ENCODE results near the gene ST6GAL1.
"Not testable (repeated sequence)": the region's sequence is repeated elsewhere in the genome, so short reads cannot be mapped to it uniquely, and the experiment has no call there.

The ST6GAL1 gene, protein sequence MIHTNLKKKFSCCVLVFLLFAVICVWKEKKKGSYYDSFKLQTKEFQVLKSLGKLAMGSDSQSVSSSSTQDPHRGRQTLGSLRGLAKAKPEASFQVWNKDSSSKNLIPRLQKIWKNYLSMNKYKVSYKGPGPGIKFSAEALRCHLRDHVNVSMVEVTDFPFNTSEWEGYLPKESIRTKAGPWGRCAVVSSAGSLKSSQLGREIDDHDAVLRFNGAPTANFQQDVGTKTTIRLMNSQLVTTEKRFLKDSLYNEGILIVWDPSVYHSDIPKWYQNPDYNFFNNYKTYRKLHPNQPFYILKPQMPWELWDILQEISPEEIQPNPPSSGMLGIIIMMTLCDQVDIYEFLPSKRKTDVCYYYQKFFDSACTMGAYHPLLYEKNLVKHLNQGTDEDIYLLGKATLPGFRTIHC

DNA sequence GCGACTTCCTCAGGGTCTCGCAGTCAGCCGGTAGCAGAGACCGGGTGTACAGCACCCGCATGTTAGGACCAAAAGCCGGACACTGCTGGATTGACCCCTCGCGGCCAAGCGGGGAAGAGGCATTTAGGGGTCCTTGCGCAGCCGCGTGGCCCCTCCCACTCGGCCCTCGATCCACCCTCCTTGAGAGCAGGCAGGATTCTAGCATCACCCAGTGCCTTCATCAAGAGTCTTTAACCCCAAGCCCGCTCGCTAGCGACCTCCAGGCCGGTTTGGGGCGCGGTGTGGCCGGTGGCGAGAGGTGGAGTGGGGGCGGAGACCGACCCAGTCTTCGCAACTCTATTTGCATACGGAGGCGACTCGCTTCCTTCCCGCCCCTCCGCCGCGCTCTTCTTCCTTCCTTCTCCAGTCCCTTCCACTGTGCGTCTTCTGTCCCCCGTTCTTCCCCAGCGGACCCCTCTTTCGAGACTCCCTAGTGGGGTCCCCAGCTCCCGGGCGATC is at the start of gene ST6GAL1:
TSS of gene ST6GAL1 (plus strand) at position 384 of the 498 bp plus-strand sequence. CDS start 112,178 bp downstream, outside the sequence.
- peak; percentile 66 for DNase-seq (ENCODE audit: low spot score)

DNA sequence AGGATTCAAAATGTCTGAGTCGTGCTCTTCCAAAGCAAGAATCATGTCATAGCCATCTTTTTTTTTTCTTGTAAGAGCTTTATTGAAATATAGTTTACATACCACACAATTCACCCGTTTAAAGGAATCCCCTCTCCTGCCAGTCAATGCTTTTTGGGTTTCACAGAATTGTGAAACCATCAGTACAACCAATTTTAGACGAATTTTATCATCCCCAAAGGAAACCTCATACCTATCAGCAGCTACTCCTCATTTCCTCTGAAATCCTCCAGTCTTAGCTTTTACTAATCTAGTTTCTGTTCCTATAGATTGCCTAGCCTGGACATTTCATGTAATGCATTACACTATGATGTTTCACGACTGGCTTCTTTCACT is 48.2 kb upstream of the ST6GAL1 start:
- DNase-seq (ENCODE audit: low spot score) = no peak

DNA sequence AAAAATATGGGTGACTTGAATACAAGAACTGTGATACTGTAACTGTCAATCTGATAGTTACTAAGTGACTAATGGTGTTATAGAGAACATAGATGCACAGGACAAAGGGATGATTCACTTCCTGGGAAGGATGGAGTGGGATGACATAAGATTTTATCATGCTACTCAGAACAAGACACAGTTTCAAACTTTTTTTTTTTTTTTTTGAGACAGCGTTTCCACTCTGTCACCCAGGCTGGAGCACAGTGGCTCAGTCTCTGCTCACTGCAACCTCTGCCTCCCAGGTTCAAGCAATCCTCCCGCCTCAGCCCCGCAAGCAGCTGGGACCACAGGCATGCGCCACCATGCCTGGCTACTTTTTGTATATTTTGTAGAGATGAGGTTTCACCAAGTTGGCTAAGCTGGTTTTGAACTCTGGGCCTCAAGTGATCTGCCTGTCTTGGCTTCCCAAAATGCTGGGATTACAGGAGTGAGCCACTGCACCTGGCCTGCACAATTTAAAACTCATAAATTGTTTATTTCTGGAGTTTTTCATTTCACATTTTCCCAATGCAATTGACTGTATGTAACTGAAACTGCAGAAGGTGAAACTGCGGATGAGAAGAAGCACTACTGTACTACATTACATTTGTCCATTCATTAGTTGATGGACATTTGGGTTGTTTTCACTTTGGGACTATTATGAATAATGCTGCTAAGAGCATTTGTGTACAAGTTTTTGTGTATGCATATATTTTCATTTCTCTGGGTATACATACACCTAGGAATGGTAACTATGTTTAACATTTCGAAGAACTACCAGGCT is 47.2 kb upstream of the ST6GAL1 start:
- DNase-seq (ENCODE audit: low spot score) = peak; percentile 21

DNA sequence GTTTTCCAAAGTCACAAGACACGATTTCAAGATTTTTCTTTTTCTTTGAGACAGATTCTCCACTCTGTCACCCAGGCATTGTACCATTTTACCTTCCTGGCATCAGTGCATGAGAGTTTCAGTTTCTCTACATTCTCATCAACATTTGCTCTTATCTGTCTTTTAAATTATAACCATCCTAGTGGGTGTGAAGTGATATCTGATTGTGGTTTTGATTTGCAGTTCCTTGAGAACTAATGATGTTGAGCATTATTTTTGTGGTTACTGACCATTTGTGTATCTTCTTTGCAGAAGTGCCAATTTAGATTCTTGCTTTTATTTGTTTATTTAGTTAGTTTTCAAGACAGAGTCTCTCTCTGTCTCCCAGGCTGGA is 46.7 kb upstream of the ST6GAL1 start:
- DNase-seq (ENCODE audit: low spot score) = no peak

DNA sequence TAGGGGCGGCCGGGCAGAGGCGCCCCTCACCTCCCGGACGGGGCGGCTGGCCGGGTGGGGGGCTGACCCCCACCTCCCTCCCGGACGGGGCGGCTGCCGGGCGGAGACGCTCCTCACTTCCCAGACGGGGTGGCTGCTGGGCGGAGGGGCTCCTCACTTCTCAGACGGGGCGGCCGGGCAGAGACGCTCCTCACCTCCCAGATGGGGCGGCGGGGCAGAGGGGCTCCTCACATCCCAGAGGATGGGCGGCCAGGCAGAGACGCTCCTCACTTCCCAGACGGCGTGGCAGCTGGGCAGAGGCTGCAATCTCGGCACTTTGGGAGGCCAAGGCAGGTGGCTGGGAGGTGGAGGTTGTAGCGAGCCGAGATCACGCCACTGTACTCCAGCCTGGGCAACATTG is 45.5 kb upstream of the ST6GAL1 start:
- not testable (repeated sequence) for DNase-seq (ENCODE audit: low spot score)

DNA sequence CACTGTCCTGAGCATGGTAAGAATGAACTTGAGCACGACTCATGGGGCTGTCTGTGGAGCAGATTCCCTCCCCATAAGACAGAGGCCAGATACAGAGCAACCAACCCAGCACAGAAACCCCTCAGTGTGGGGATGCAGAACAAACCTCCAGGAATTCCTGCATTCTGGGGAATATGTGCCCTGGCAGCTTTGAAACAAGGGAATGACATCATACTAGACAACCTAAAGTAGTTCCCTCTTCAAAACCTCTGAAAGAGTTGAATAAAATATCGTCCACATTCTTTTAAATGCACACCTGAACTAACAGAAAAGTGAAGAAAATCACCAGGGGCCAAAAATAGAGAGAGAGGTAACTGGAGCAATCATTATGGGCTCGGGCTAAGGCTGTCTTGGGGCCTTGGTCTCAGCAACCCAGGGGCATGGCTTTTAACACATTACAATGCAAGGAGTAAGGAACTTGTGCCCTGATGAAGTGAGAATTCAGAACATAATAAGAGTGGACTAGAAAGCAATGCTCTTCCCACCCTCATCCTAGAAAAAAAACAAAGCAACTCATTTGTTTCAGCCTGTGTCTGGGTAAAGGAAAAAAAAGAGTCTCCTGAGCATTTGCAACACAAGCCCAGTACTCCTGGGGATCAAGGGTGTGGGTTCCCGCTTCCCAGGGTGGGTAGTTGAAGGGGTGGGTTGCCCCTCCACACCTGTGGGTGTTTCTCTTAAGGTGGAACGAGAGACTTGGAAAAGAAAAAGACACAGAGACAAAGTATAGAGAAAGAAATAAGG is 43.9 kb upstream of the ST6GAL1 start:
- no peak for DNase-seq (ENCODE audit: low spot score)

DNA sequence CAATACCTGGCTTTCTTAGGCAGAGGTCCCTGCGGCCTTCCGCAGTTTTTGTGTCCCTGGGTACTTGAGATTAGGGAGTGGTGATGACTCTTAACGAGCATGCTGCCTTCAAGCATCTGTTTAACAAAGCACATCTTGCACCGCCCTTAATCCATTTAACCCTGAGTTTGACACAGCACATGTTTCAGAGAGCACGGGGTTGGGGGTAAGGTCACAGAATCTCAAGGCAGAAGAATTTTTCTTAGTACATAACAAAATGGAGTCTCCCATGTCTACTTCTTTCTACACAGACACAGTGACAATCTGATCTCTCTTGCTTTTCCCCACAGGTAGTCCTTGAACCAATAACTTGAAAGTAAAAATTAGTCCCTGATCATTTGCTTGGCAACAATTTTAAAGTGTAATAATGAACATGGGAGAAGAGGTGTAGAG is 42.8 kb upstream of the ST6GAL1 start:
- DNase-seq (ENCODE audit: low spot score) = not testable (repeated sequence)

DNA sequence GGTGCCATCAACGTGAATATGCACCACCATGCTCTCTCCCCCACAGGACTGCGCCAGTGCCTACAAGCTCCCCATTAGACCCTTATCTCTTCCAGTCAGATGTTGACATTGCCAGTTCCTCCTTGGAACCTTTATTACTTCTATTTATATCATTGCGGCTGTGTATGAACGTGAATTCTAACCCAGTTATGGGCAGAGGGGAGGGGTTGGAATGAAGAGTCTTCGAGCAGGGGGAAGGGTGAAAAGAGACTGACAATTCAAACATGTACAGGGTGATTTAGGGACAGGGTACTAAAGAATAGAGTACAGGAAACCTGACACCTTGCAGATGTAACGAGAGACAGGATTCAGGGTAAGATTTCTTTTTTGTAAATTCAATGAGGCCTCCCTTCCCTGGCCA is 41.8 kb upstream of the ST6GAL1 start:
- no peak for DNase-seq (ENCODE audit: low spot score)

DNA sequence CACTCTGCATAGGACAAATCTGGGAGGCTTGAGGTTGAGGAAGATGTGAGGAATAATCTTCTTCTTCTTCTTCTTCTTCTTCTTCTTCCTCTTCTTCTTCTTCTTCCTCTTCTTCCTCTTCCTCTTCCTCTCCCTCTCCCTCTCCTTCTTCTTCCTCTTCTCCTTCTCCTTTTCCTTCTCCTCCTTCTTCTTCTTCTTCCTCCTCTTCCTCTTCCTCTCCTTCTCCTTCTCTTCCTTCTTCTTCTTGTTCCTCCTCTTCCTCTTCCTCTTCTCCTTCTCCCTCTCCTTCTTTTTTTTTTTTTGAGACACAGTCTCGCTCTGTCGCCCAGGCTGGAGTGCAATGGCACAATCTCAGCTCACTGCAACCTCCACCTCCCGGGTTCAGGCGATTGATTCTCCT is 40.6 kb upstream of the ST6GAL1 start:
- DNase-seq (ENCODE audit: low spot score) = not testable (repeated sequence)

DNA sequence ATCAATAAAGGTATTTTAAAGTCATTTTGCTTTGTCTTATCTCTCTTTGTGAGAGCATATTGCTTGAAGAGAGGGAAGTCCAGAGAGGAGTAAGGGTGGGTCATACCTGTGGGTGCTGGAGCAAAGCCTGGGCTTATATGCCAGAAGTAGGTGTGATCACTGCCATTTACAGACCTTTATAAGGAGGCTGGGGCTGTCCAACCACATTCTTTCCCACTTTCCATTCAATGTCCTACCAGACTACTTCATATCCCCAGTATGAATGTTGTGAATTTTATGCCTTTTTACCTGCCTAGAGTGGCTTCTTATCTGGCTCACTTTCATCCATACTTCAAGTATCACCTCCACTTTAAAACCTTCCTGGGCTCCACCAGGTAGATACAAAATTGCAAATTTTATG is 39.4 kb upstream of the ST6GAL1 start:
- DNase-seq (ENCODE audit: low spot score) = no peak

DNA sequence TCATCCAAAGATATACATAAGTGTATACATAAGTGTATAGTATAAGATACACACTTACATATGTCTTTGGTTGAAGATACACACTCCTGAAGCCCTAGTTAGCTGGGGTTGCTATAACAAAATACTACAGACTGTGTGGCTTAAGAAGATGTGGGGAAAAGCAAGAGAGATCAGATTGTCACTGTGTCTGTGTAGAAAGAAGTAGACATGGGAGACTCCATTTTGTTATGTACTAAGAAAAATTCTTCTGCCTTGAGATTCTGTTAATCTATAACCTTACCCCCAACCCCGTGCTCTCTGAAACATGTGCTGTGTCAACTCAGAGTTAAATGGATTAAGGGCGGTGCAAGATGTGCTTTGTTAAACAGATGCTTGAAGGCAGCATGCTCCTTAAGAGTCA is 37.3 kb upstream of the ST6GAL1 start:
- DNase-seq (ENCODE audit: low spot score) = not testable (repeated sequence)

DNA sequence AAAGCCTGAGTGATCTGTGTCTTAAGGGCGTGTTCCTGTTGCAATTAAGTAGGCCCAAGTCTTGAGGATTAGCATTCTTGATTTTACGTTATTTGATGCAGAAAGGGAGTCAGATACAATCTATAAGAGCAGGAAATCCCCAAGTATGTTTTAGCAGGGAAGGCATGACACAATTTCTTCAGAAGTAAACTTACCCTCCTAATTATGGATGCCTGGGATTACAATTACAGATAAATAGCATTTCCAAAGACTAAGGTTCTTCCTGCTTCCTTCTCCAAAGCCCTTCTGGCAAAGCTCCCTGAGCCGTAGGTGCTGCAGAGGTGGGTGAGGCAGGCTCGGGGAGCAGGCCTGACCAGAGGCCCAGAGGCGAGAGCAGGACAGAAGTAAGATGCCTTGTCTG is 34.9 kb upstream of the ST6GAL1 start:
- DNase-seq (ENCODE audit: low spot score) = no peak

DNA sequence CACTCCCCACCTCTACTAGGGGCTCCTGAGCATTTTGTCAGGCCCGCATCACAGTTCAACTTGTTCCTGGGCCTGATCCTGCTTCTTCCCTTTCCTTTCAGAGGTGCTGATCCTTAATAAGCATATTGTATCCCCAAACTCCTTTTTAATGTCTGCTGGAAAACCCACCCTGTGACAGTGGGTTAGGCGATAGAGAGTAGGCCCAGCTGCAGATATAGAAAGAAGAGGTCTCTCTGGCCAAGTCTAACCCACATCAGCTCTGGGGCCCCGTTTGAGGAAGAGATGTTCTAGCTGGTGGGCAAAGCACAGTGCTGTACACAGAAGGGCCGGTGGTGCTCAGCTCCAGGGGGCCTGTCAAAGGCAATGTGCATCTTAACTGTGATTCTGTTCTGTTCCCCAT is 34.3 kb upstream of the ST6GAL1 start:
- no peak for DNase-seq (ENCODE audit: low spot score)

DNA sequence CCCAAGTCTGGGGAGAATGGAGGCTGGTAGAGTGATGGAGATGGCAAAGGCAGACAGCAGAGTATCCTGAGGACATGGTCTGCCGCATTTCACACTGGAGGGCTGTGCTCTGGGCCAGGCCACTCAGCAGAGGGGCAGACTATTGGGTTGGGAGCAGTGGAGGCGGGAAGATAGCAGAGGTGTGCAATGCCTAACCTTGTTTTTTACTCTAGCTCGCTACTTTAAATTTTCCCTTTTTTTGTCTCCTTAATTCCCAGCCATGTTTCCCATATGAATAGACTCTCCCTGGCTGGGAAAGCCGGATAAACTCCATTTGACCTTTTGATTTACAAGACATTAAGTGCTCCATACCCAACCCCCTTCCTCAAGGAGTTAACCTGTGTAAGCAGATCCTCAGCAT is 33.5 kb upstream of the ST6GAL1 start:
- DNase-seq (ENCODE audit: low spot score) = no peak

DNA sequence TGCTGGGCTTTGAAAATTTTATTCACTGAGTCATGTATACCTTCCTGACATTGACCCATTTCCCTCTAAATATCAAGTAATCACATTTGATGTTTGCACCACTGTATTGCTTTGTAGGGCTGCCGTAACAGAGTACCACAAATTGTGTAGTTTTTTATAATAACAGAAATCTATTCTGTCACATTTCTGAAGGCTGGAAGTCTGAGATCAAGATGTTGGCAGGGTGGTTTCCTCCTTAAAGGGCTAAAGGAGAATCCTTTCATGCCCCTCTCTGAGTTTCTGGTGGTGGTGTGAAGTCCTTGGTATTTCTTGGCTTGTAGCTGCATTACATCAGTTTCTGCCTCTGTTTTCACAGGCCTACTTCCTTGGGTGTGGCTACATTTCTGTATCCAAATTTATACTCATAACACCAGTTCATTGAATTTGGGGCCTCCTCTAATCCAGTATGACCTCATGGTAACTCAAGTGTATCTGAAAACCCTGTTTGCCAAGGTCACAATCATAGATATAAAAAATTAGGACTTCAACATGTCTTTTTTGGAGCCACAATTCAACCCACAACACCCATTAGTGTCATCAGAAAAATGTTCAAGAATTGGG is 29.1 kb upstream of the ST6GAL1 start:
- peak; percentile 13 for DNase-seq (ENCODE audit: low spot score)

DNA sequence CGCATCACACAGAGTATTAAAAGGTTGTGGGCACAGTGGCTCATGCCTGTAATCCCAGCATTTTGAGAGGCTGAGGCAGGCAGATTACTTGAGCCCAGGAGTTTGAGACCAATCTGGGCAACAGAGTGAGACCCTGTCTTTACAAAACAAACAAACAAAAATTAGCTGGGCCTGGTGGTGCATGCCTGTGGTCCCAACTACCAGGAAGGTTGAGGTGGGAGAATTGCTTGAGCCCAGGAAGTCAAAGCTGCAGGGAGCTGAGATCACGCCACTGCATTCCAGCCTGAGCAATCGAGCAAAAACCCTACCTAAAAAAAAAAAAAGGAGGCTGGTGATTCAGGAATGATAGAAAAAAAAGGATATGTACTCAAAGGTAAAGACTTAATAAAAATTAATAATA is 28.2 kb upstream of the ST6GAL1 start:
- no peak for DNase-seq (ENCODE audit: low spot score)

DNA sequence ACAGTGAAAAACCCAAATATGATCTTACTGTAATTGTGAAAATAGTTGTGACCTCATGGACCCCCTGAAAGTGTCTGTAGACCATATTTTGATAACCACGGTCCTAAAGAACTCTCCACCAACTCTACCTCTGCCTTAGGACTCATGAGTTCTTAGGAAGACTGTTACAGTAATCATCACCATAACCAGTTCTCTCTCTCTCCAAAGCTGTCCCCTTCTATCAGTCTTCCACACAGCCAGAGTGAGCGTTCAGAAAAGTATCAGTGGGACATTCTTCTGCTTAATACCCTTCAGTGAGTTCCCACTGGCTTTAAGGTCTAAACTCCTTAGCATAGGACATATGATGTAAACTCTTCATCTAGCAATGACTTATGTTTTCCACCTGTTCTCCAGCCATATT is 27.6 kb upstream of the ST6GAL1 start:
- no peak for DNase-seq (ENCODE audit: low spot score)

DNA sequence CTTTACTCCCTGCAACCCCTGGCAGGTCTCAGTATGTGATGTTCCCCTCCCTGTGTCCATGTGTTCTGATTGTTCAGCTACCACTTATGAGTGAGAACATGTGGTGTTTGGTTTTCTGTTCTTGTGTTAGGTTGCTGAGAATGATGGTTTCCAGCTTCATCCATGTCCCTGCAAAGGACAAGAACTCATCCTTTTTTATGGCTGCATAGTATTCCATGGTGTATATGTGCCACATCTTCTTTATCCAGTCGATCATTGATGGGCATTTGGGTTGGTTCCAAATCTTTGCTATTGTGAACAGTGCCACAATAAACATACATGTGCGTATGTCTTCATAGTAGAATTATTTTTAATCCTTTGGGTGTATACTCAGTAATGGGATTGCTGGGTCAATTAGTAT is 26.6 kb upstream of the ST6GAL1 start:
- DNase-seq (ENCODE audit: low spot score) = not testable (repeated sequence)

DNA sequence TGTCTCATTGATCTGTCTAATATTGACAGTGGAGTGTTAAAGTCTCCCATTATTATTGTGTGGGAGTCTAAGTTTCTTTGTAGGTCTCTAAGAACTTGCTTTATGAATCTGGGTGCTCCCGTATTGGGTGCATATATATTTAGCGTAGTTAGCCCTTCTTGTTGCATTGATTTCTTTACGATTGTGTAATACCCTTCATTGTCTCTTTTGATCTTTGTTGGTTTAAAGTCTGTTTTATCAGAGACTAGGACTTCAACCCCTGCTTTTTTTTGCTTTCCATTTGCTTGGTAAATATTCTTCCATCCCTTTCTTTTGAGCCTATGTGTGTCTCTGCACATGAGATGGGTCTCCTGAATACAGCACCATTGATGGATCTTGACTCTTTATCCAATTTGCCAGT is 23.3 kb upstream of the ST6GAL1 start:
- not testable (repeated sequence) for DNase-seq (ENCODE audit: low spot score)

DNA sequence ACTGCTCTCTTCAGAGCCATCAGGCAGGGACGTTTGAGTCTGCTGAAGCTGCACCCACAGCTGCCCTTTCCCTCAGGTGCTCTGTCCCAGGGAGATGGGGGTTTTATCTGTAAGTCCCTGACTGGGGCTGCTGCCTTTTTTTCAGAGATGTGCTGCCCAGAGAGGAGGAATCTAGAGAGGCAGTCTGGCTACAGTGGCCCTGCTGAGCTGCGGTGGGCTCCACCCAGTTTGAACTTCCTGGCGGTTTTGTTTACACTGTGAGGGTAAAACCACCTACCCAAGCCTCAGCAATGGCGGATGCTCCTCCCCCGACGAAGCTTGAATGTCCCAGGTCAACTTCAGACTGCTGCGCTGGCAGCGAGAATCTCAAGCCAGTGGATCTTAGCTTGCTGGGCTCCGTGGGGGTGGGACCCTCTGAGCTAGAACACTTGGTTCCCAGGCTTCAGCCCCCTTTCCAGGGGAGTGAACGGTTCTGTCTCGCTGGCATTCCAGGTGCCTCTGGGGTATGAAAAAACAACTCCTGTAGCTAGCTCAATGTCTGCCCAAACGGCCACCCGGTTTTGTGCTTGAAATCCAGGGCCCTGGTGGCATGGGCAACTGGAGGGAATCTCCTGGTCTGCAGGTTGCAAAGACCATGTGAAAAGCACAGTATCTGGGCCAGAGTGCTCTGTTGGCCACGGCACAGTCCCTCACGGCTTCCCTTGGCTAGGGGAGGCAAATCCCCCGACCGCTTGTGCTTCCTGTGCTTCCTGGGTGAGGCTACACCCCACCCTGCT is 21.1 kb upstream of the ST6GAL1 start:
- DNase-seq (ENCODE audit: low spot score) = peak; percentile 88
